ENCODE results near the gene C10orf53.
A peak's percentile ranks its signal among the peaks of the same experiment; 100 is the strongest.
"Not testable (repeated sequence)": the region's sequence is repeated elsewhere in the genome, so short reads cannot be mapped to it uniquely, and the experiment has no call there.

C10orf53 gene

GRCh38 chr10:49651917-49652316 lies 27.5 kb upstream of the C10orf53 start:
- DNase-seq: peak in 1 of 10 donors; percentile 11
- intact Hi-C loops (cut with DNase I): no loop called here

- DNase-seq: peak in 1 of 10 donors; percentile 2
- intact Hi-C loops (cut with DNase I): no loop called here
Measured at GRCh38 chr10:49652421-49653272, 26.8 kb upstream of the C10orf53 start.

- intact Hi-C loops (cut with DNase I): no loop called here
- DNase-seq: peak in 1 of 10 donors; percentile 50
Measured at GRCh38 chr10:49653273-49653929, 26.1 kb upstream of the C10orf53 start.

- DNase-seq: peak in 2 of 10 donors; percentile 17 to 71
- intact Hi-C loops (cut with DNase I): no loop called here
Measured at GRCh38 chr10:49654036-49654693, 25.3 kb upstream of the C10orf53 start.

GRCh38 chr10:49655099-49655498 lies 24.4 kb upstream of the C10orf53 start:
- peak in 2 of 10 donors; percentile 71 to 77 for DNase-seq
- intact Hi-C loops (cut with DNase I): no loop called here

GRCh38 chr10:49656845-49657493 lies 22.5 kb upstream of the C10orf53 start:
- no peak for DNase-seq
- intact Hi-C loops (cut with DNase I): no loop called here

- intact Hi-C loops (cut with DNase I): no loop called here
Measured at GRCh38 chr10:49657606-49658005, 21.8 kb upstream of the C10orf53 start.

GRCh38 chr10:49661140-49661856 lies 18.2 kb upstream of the C10orf53 start:
- intact Hi-C loops (cut with DNase I): no loop called here

More at GRCh38 chr10:49657606-49658005, 21.8 kb upstream of the C10orf53 start:
- DNase-seq: no peak

GRCh38 chr10:49662169-49662830 lies 17.2 kb upstream of the C10orf53 start:
- intact Hi-C loops (cut with DNase I): no loop called here
- no peak for DNase-seq

More at GRCh38 chr10:49661140-49661856, 18.2 kb upstream of the C10orf53 start:
- no peak for DNase-seq

GRCh38 chr10:49663596-49663995 lies 15.9 kb upstream of the C10orf53 start:
- DNase-seq: no peak
- intact Hi-C loops (cut with DNase I): no loop called here

- no peak for DNase-seq
- intact Hi-C loops (cut with DNase I): no loop called here
Measured at GRCh38 chr10:49664006-49664841, 15.2 kb upstream of the C10orf53 start.

GRCh38 chr10:49664842-49665355 lies 14.6 kb upstream of the C10orf53 start:
- DNase-seq: no peak
- intact Hi-C loops (cut with DNase I): no loop called here

- no peak for DNase-seq
- intact Hi-C loops (cut with DNase I): no loop called here
Measured at GRCh38 chr10:49666054-49666615, 13.3 kb upstream of the C10orf53 start.

- no peak for DNase-seq
- intact Hi-C loops (cut with DNase I): no loop called here
Measured at GRCh38 chr10:49666685-49667084, 12.8 kb upstream of the C10orf53 start.

- intact Hi-C loops (cut with DNase I): no loop called here
- no peak for DNase-seq
Measured at GRCh38 chr10:49667991-49668390, 11.5 kb upstream of the C10orf53 start.

GRCh38 chr10:49668684-49669083 lies 10.8 kb upstream of the C10orf53 start:
- intact Hi-C loops (cut with DNase I): no loop called here
- no peak for DNase-seq

GRCh38 chr10:49678827-49679479 lies 498 bp upstream of the C10orf53 start:
- no peak for DNase-seq
- intact Hi-C loops (cut with DNase I): no loop called here

GRCh38 chr10:49682449-49682848 lies 3.0 kb downstream of the C10orf53 start:
- DNase-seq; intact Hi-C loops (cut with DNase I): not testable (repeated sequence)

Measured in posterior cingulate gyrus (tissue), 11 donors.